Amniotic stem cell (primary cell): ENCODE results near the gene SASH1.
A peak's percentile ranks its signal among the peaks of the same experiment; 100 is the strongest.

Source experiments
- DNase-seq: peaks from one replicate; lab custom pipeline; 2025; lab: John Stamatoyannopoulos, UW

Gene SASH1

DNA sequence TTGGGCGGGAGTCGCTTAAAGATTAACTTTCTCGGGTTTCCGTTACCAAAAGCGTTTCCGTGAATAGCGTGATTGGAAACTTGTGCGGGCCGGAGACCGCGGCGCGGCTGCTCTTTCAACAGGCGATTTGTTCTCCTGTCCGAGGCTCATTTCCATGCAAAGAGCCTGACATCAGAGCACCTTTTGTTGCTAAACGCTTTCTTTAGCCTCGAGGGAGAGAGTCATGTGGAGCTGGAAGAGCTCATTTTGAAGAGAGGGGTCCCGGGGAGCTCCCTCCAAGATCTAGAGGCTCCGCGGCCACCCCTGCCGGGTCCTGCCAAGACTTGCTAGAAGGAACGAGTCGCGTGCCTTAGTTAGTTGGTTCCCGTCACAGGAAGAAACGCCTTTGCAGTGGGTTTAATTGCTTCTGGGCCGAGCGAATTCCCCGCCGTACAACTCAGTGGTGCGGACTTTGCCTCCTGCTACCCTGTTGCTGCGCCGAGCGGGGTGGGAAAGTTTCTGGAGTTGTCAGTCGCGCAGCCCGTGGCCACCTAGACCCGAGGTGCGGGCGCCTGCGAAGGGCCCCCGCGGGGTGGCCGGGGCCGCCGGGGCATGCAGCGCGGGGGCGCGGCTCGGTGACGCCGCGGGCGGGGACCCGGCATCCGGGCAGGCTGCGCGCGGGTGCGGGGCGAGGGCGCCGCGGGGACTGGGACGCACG is at the start of gene SASH1:
TSS of gene SASH1 (plus strand) at position 489 of the 697 bp plus-strand sequence. CDS start 230 bp downstream, outside the sequence.
- DNase-seq: peak; percentile 74

DNA sequence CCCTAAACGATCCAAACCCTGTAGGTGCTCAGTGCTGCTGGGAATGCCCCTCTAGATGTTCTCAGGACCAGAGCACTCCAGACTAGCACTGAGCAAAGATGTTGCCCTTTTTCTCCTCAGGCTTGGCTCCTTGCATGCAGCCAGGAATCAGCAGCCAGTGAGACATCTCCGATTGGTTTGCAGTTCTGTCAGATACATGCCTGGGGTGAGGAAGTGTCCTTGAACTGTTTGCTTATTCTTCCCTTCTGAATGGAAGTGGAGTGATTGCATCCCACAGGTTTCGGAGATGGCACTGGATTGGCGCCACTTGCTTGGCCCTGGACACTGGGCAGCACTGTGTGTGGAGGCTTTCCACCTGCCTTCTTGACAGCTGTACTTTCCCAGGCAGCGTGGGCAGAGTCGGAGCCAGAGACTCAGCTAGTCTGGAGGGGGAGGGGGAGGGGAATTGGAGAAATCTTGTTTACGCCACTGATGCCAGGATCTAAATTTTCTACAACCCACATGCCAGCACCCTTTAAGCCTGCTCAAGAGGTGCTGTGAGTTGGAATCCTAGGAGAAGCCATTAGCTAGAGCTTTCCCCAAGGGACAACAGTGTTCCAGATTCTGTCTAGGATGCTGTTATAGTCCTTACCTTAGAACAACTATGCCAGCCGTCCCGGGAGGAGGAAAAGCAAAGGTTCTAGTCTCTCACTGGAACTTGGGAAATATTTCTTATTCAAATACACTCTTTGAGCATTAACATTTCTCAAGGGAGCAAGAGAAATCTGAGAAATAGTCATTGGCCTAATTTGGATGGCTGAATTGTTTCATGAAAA is 49.2 kb upstream of the SASH1 start:
- no peak for DNase-seq

DNA sequence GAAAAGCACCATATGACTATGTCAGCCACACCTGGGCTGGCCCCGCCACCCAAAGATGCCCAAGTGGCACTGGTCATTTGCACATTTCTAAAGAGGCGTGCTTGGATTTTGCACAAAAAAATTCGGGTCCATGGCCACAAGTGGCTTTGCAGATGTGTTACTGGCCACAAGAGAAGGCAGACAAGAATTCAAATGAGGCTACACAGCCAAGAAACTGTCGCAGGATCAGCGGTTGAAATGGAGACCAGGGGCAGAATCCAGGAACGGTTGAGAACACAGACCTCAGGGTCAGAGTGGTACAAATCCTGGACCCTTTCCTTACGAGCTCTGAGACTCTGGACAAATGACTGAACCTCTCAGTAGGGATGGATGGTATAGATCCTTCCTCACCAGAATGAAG is 48.6 kb upstream of the SASH1 start:
- no peak for DNase-seq

DNA sequence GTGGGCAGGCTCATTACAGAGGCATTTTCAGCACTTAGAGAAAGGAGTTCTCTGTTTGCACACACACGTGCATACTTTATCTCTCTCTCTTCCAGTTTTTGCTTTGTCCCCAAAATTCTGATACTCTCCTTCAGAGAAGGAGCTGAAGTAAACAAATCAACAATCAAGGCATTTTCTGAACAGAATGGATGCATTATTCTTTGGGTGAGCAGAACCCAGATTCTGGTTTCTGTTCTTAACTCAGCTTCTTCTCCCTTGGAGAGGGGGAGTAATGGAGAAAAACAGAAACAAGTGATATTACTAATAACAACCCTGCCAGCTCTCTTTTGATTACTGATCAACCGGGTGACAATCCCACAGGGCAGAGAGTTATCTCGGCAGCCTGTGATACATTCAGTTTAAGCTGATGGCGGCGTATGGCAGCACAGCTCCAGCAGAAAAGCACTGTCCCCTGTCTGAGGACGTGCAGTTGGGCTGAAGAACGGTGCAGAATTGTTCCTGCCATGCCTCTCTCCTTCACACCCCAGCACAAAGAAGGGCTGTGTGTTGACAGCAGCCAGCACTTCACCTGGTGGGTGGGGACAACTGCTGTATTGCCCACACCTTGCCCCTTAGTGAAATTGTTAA is 47.3 kb upstream of the SASH1 start:
- DNase-seq: no peak

DNA sequence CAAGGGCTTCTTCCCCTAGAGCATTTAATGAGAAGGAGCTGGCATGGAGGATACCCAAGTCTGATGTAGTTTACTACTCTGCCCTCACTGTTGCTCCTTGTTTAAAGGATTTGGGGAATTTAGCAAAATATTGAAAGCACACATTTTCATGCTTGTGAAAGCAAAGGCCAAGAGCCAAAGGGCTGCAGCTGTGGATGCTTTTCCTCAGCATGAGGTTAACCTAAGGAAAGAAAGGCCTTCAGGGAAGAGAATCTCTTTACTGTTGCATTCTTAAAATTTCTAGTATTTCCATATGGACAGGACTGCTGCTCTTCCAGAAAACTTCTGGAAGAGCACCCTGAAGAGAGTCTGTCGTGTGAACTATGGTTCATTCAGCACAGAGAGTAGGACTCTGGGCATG is 45.9 kb upstream of the SASH1 start:
- DNase-seq: no peak

DNA sequence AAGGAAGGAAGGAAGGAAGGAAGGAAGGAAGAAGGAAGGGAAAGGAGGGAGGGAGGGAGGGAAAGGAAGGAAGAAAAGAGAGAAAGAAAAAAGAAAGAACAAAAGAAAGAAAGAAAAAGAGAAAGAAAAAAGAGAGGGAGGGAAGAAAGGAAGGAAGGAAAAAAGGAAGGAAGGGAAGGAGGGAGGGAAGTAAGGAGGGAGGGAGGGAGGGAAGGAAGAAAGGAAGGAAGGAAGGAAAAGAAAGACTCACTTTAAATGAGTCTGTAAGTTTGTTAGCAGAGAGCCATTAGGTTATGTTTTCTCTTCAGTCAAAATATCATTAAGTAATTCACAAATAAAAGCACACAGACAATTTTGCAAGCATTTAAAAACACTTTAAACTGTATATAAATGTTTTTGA is 44.0 kb upstream of the SASH1 start:
- DNase-seq: no peak

DNA sequence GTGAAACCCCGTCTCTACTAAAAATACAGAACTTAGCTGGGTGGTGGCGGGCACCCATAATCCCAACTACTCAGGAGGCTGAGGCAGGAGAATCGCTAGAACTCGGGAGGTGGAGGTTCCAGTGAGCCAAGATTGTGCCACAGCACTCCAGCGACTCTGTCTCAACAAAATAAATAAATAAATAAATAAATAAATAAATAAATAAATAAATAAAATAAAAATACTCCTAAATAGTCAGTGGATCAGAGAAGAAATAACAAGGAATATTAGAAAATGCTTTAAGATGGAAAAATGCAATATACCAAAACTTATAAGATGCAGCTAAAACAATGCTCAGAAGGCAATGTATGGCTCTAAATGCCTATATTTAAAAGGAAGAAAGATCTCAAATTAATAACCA is 39.0 kb upstream of the SASH1 start:
- DNase-seq: no peak

DNA sequence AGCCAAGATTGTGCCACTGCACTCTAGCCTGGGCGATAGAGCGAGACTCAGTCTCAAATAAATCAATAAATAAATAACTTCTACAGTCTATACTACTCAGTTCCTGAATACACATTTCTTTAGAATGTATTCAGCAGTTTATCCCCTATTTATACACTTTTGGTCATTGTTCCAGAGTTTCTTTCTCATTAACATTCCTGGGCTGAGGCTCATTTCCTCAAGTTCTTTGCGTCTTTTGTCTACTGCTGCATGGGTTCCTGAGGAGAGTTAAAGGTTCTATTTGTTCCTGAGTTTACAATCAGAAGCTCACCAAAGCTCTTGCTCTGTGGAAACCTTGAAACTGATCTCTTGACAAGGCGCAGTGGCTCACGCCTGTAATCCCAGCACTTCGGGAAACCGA is 37.7 kb upstream of the SASH1 start:
- no peak for DNase-seq

DNA sequence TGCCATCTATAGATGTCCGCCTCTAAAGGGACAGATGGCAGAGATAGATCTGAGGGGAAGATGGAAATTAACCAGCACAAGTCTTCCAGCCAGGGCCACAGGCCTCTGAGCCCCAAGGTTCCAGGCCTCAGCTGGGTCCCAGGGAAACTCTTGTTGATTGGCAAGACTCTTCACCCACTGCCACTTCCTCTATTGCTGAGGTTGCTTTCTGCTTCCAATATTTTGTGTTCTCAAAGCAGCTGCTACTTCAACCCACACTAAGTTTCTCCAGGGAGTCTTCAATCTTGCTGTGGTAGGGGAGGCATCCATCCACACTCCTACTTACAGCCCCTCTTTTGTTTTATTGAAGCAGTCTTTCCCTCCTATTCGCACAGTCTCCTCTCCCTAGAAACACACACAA is 36.4 kb upstream of the SASH1 start:
- no peak for DNase-seq

DNA sequence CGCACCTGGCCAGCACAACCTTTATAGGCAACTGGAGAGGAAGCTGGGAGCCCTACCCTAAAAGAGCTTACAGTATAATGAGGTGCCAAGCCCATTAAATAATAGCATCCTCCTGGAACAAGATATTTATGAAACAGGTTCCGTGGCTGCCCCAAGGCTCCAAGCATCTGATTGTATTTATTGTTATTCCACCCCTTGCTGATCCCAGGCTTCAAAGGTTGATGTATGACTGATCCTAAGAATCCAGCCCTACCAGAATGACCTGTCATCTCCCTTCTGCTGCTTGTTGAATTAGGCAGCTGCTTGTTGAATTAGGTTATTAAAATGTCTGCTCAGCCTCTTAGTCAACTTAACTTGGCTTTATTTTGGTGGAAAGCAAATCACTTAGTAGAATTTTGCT is 35.2 kb upstream of the SASH1 start:
- DNase-seq: no peak

DNA sequence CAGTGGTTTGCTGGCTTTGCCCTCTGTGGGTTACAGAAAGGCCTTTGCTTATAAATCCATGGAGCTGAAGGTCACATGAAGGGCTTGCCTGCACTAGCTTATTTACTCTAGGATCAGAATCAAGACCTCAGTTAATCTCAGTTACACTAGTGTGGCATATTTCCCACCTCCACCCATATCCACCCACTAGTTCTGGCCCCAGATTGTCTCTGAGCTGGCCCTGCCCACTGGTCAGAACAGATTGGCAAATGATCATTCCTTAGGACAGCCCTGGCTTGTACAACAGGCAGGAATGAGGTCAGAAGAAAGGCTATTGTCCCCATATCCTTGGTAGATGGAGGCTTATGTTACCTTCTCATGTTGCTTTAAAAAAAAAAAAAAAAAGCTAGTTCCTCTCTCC is 33.3 kb upstream of the SASH1 start:
- no peak for DNase-seq

DNA sequence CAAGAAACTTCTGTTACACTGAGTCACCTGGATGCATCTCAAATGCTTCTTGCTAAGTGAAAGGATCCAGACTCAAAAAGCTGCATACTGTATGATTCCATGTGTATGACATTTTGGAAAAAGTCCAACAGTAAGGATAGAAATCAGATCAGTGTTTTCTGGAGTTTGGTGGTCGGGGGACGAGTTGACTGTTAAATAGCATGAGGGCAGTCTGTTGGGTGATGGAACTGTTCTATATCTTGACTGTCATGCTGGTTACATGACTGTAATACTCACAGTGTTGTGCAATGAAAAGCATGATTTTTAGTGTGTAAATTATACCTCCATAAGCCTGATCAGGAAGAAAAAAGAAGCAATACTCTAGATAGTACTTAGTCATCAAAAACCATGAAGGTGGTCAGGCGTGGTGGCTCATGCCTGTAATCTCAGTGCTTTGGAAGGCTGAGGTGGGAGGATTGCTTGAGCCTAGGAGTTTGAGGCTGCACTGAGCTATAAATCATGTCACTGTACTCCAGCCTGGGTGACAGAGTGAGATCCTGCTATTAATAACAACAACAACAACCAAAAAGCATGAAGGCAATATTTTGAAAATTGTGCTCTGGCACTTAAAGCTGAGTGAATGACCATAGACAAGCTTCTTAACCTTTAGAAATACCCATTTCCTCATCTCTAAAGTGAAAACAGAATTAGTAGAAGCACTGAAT is 30.5 kb upstream of the SASH1 start:
- no peak for DNase-seq

DNA sequence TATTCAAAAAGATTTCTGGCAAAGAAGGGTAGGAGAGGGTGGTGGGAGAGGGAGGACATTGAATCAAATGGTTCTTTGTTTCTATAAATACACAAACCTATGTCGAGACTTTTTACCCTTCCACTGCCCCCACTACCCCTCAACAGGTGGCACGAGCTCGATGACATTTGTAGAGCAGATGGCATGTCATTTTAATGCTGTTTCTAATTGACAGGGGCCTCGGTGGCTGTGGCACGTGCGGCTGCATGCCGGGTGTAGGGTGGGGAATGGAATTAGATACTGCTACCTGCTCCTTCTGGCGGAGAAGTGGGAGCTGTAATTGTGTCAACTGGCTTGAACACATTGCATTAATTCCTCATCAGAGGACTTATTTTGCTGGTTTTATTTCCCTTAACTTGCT is 29.1 kb upstream of the SASH1 start:
- no peak for DNase-seq

DNA sequence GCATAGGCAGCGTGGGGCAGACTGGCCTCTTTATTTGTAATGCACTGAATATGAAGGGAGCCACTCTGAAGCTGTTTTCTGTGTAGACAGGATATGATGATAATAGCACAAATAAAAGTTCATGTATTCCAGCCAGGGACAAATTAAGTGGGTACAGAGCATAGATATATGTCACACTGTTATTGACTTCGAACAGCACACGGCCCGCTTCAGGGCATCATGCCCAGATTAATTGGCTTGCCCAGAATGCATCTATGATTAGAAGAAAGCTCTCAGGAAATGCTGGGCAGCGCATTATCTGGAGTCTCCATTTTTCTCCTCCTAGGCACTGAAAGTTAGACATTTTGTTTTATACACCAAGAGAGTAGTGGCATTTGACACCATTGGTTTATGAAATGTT is 26.3 kb upstream of the SASH1 start:
- DNase-seq: no peak

DNA sequence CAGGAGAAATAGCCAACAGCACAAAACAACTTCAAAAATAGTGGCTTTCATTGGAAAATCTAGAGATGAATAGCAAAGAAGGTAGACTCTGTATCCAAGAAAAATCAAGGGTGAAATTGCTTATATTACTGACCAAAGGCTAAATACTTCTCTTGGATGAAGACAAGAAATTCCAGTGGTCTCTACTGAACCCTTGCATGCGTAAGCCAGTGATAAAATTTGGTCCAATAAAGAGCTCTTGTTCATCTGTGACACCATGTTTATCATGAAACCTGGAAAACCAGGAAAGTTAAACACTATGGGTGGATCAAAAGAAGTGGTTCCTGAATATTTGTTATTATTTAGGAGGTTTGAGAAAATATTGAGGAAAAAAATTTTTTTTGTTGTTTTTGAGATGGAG is 25.6 kb upstream of the SASH1 start:
- DNase-seq: no peak

DNA sequence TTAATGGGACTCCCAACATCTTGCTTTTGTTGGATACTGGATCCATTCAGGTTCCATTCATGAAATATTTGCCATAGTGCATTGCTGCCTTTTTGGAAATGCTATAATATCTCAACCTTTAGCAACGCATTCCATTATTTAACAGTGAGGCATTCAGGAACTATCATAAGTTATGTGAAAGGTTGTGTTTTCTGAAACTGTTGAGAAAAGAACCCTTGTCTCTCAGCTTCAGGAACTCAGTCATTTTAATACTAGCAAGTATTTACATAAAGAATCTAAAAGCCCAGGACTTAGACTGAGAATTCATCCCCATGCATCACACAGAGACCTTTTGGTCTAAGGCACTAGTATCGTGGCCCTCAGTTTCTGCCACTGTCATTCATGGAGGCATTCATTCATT is 24.9 kb upstream of the SASH1 start:
- no peak for DNase-seq

DNA sequence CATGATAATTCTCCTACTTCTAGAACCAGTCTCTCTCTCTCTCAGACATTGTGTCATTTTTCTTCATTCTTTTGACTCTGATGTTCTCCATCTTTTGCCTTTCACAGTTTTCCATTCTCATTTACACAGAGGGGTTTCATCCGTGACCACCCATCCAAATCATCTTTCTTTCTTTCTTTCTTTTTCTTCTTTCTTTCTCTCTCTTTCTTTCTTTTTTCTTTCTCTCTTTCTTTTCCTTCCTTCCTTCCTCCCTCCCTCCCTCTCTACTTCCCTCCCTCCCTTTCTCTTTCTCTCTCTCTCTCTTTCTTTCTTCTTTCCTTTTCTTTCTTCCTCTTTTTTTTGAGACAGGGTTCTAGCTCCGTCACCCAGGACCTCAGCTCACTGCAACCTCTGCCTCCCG is 19.9 kb upstream of the SASH1 start:
- no peak for DNase-seq

DNA sequence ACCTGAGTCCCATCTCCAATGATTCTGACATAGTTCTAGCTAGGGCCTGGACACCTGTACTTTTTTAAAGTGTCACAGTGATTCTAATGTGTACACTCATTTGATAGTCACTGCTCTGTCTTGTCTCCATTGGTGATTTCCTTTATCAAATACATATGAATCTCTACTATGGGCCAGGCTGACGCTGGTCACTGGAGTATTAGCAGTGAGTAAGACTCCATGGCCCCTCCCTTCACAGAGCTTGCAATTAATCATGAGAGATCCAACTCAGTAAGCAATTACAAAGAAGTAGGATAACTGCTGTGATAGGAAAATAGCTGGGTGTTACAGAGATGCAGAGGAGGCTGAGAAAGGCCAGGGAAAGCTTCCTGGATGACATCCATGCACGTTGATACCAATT is 19.3 kb upstream of the SASH1 start:
- DNase-seq: no peak

DNA sequence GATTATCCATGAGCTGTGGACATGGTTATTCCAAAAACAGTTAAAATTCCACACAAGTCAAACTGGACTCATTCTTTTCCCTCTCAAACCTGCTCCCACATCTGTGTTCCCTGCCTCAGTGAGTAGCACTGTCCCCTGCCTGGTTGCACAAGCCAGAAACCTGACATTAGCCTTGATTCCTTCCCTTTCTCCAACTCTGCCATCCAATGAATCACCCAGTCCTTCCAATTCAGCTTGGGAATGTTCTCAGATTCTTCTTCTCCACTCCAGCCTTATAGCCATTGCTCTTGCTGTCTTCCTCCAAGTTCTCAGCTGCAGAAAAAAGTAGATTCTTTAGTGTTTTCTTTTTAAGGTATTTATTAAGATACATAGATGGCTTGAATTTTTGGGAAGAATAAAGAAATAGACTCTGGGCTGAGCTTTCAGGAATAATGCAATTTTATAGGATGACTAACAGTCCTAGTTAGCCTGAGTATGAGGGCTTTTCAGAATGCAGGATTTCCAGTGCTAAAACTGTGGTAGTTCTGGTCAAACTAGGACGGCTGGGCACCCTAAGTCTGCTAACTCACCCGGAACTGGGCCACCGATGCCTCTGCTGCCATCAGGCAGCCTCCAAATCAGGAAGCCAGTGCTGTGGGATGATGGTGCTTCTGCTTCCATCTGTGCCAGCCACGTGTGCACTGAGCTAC is 18.2 kb upstream of the SASH1 start:
- DNase-seq: no peak

DNA sequence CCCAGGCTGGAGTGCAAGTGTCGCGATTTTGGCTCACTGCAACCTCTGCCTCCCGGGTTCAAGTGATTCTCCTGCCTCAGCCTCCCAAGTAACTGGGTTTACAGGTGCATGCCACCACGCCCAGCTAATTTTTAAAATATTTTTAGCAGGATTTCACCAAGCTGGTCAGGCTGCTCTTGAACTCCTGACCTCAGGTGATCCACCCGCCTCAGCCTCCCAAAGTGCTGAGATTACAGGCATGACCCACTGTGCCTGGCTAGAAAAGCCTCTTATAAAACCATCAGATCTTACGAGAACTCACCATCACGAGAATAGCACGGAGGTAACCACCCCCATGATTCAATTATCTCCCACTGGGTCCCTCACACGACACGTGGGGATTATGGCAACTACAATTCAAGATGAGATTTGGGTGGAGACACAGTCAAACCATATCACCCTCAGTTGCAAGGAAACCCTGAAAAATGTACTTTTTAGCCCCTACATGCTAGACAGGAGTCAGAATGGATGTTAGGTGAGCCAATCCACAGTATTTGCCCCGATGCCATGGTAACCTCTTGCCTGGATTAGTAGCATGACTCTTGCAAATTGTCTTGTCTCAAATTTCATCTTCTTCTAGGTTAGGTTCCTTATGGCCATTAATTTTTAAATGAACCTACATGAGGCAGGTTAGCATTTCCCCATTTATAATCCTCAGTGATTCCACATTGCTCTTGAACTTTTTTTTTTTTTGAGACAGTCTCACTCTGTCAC is 17.1 kb upstream of the SASH1 start:
- no peak for DNase-seq

DNA sequence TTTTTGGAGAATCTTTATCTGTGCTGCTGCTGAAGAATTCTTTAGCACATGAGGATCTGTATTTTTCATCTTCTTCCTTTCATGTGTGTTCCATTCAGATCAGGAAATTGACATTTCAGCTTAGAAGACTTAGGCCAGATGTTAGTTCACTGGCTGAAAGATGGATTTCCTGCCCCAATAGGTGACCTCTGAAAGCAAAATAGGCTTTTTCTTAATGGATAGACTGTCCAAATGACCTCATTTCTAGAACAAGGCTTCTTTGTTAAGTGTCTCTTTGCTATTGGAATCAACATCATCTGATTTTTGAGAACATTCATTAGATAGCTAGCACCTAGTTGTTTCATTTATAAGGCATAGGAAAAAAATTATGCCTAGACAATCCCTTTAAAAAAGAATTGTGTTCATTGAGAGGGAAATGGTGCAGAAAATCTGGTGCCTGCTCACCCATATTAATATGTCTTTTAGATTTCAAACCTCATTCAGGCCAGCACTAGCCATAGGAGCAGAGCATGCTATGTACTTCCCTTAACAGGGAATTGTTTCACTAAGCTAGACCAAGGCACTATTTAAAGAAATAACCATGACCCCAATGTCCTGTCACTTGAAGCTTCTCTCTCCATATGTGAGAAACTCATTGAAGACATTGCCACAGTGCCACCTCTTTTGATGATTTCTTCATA is 13.6 kb upstream of the SASH1 start:
- no peak for DNase-seq
